A673 (cell line): ENCODE results near the gene SAMD10.

Experiments used
- CTCF ChIP-seq: fragments of 300-800, 200-600 bp; sonication (generic); conservative IDR thresholded peaks from 2 replicates; pipeline ENCODE4 v1.5.1; 2017; ENCODE audit warnings: low read depth, mild to moderate bottlenecking, antibody characterized with exemption, low read length, moderate library complexity, mixed read lengths
- EZH2 ChIP-seq: fragments of 200-600 bp; sonication (generic); IDR thresholded peaks from 2 replicates; pipeline ENCODE4 v1.6.1; 2017; ENCODE audit warnings: borderline replicate concordance, low read depth, mild to moderate bottlenecking, mixed read lengths, antibody characterized with exemption, low read length; ENCODE audit not compliant: poor library complexity, severe bottlenecking

- no peak for TF ChIP-seq CTCF
- no peak for TF ChIP-seq EZH2
Observed at GRCh38 chr20:64025101-64025825, 45.8 kb upstream of the SAMD10 start.
